Measurements from ENCODE around the gene GADL1.

GADL1 gene

GRCh38 chr3:30894521-30895251 lies at the start of gene GADL1:
Gene GADL1 (minus strand): TSS chr3:30894661. CDS start chr3:30894614, 47 bp downstream.
- peak; percentile 13 for DNase-seq

- DNase-seq: no peak
Observed at GRCh38 chr3:30944124-30944523, 49.7 kb upstream of the GADL1 start.

GRCh38 chr3:30943206-30943605 lies 48.7 kb upstream of the GADL1 start:
- DNase-seq: no peak

- no peak for DNase-seq
Observed at GRCh38 chr3:30941342-30941741, 46.9 kb upstream of the GADL1 start.

GRCh38 chr3:30940740-30941139 lies 46.3 kb upstream of the GADL1 start:
- DNase-seq: no peak

- no peak for DNase-seq
Observed at GRCh38 chr3:30934208-30934550, 39.7 kb upstream of the GADL1 start.

GRCh38 chr3:30933478-30934207 lies 39.2 kb upstream of the GADL1 start:
- DNase-seq: no peak

- DNase-seq: no peak
Observed at GRCh38 chr3:30932513-30933098, 38.1 kb upstream of the GADL1 start.

- no peak for DNase-seq
Observed at GRCh38 chr3:30924763-30925162, 30.3 kb upstream of the GADL1 start.

GRCh38 chr3:30919564-30919963 lies 25.1 kb upstream of the GADL1 start:
- no peak for DNase-seq

- no peak for DNase-seq
Observed at GRCh38 chr3:30918761-30919160, 24.3 kb upstream of the GADL1 start.

GRCh38 chr3:30915782-30916181 lies 21.3 kb upstream of the GADL1 start:
- no peak for DNase-seq

- DNase-seq: no peak
Observed at GRCh38 chr3:30914696-30915095, 20.2 kb upstream of the GADL1 start.

GRCh38 chr3:30913176-30913575 lies 18.7 kb upstream of the GADL1 start:
- DNase-seq: no peak

- no peak for DNase-seq
Observed at GRCh38 chr3:30912301-30912700, 17.8 kb upstream of the GADL1 start.

- peak; percentile 20 for DNase-seq
Observed at GRCh38 chr3:30908456-30909037, 14.1 kb upstream of the GADL1 start.

GRCh38 chr3:30904996-30905395 lies 10.5 kb upstream of the GADL1 start:
- no peak for DNase-seq

GRCh38 chr3:30895329-30895728 lies 868 bp upstream of the GADL1 start:
- no peak for DNase-seq

GRCh38 chr3:30893678-30894325 lies 659 bp downstream of the GADL1 start:
- DNase-seq: no peak

GRCh38 chr3:30890907-30891306 lies 3.6 kb downstream of the GADL1 start:
- no peak for DNase-seq

GRCh38 chr3:30886888-30887287 lies 7.6 kb downstream of the GADL1 start:
- DNase-seq: no peak

GRCh38 chr3:30878862-30879261 lies 15.6 kb downstream of the GADL1 start:
- no peak for DNase-seq

GRCh38 chr3:30875505-30875904 lies 19.0 kb downstream of the GADL1 start:
- no peak for DNase-seq

Measured in NCI-H1048 (cell line).